ENCODE data around the gene GPSM1. TPM values are rescaled to one million over a fixed set of nuclear protein-coding genes. Genes with fewer than 3 reads are reported as not detected.

The GPSM1 gene
- total RNA-seq, 1 donor from 2014 or later: 11.0 TPM

GRCh38 chr9:136329636-136330405 lies 2.5 kb downstream of the GPSM1 start:
- no peak for DNase-seq (ENCODE audit: low spot score)

GRCh38 chr9:136330406-136330990 lies 3.2 kb downstream of the GPSM1 start:
- DNase-seq (ENCODE audit: low spot score): no peak

- no peak for DNase-seq (ENCODE audit: low spot score)
These were observed 3.7 kb downstream of the GPSM1 start for GRCh38 chr9:136331030-136331429.

GRCh38 chr9:136331556-136332481 lies 4.5 kb downstream of the GPSM1 start:
- no peak for DNase-seq (ENCODE audit: low spot score)

- no peak for DNase-seq (ENCODE audit: low spot score)
These were observed 5.2 kb downstream of the GPSM1 start for GRCh38 chr9:136332482-136332983.

GRCh38 chr9:136333045-136333444 lies 5.7 kb downstream of the GPSM1 start:
- DNase-seq (ENCODE audit: low spot score): no peak

GRCh38 chr9:136333486-136333885 lies 6.1 kb downstream of the GPSM1 start:
- DNase-seq (ENCODE audit: low spot score): no peak

DNA sequence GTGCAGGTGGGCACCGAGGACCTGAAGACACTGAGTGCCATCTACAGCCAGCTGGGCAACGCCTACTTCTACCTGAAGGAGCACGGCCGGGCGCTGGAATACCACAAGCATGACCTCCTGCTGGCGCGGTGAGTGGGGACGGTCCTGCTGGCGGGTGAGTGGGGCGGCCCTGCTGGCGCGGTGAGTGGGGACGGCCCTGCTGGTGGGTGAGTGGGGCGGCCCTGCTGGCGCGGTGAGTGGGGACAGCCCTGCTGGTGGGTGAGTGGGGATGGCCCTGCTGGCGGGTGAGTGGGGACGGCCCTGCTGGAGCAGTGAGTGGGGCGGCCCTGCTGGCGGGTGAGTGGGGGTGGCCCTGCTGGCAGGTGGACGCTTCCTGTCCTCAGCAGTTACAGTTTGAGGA lies 7.2 kb downstream of the GPSM1 start:
- no peak for DNase-seq (ENCODE audit: low spot score)

DNA sequence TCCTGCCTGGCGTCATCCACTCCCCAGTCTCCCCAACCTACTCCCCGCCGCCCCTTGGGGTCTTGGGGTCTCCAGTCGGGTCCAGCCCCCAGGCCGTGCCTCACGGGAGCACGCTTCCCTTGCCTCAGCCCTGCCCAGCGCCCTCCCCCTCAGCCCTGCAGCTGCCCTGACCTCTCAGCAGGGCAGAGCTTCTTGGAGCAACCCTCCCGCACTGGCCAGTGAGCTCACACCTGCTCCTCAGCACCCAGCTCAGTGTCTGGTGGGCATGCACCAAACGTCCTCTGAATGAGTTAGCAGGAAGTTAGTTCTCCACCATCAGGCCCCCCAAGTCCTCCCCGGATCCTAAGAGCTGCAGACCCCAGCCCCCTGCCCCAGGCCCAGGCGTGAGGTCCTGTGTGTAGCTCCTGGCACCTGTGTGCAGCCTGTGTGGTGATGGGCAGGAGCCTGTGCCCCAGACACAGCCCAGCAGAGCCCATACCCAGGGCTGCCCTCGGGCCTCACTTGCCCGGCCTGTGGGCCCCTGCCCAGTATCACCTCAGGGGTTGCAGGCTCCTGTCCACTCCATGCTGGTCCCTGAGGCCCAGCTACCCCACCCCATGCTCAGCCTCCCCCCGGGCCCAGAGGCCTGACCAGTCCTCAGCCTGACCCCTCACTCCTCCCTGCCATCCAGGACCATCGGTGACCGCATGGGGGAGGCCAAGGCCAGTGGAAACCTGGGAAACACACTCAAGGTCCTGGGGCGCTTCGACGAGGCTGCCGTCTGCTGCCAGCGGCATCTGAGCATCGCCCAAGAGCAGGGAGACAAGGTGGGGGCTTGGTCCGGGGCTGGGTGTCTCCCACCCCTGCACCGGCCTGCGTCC lies 8.2 kb downstream of the GPSM1 start:
- DNase-seq (ENCODE audit: low spot score): no peak

- DNase-seq (ENCODE audit: low spot score): no peak
These were observed 9.0 kb downstream of the GPSM1 start for GRCh38 chr9:136336156-136336870.

DNA sequence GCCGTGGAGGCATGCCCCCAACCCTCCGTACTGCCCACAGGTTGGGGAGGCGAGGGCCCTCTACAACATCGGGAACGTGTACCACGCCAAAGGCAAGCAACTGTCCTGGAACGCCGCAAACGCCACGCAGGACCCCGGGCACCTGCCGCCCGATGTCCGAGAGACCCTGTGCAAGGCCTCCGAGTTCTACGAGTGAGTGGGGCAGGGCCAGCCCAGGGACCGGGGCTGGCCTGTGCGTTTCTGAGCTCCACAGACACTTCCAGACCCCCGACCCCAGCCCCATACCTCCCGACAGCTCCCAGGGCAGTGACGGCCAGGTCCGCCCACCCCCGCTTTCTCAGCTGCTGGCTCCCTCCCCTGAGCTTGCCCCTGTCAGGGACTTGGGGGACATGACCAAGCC lies 9.5 kb downstream of the GPSM1 start:
- no peak for DNase-seq (ENCODE audit: low spot score)

DNA sequence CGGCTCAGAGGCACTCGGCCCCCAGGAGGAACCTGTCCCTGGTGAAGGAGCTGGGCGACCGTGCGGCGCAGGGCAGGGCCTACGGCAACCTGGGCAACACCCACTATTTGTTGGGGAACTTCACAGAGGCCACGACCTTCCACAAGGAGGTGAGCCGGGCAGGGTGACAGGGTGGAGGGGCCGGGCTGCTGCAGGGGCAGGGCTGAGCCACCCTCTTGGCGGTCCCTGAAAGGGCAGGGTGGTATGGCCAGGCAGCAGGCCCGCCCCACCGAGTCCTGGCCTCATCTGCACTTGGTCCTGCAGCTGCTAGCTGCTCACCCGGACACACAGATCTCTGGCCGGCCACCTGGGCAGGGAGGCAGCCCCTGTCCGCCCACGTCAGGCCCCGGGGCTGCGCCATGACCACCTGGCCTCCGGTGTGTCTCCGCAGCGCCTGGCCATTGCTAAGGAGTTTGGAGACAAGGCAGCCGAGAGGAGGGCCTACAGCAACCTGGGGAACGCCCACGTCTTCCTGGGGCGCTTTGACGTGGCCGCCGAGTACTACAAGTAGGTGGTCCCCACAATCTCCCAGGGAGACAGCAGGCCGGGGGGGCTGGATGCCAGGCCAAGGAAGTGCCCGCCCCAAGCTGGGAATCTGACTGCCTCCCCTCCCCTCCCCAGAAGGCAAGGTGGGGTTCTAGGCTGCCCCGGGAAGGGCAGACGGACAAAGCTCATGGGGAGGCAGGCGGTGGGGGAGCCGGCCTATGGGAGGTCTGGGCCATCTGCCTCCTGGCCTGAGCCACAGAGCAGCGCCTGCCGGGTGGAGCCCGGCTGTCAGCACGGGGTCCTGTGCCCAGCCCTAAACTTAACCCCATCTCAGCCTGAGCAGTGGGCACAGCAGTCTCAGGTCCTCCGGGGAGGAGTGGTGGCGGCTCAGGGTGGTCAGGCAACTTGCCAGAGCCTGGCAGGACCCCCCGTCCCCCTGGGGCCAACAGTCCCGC lies 10.4 kb downstream of the GPSM1 start:
- DNase-seq (ENCODE audit: low spot score): no peak

- no peak for DNase-seq (ENCODE audit: low spot score)
These were observed 11.2 kb downstream of the GPSM1 start for GRCh38 chr9:136338511-136338910.

- no peak for DNase-seq (ENCODE audit: low spot score)
These were observed 12.0 kb downstream of the GPSM1 start for GRCh38 chr9:136339173-136339957.

- no peak for DNase-seq (ENCODE audit: low spot score)
These were observed 12.6 kb downstream of the GPSM1 start for GRCh38 chr9:136339958-136340310.

DNA sequence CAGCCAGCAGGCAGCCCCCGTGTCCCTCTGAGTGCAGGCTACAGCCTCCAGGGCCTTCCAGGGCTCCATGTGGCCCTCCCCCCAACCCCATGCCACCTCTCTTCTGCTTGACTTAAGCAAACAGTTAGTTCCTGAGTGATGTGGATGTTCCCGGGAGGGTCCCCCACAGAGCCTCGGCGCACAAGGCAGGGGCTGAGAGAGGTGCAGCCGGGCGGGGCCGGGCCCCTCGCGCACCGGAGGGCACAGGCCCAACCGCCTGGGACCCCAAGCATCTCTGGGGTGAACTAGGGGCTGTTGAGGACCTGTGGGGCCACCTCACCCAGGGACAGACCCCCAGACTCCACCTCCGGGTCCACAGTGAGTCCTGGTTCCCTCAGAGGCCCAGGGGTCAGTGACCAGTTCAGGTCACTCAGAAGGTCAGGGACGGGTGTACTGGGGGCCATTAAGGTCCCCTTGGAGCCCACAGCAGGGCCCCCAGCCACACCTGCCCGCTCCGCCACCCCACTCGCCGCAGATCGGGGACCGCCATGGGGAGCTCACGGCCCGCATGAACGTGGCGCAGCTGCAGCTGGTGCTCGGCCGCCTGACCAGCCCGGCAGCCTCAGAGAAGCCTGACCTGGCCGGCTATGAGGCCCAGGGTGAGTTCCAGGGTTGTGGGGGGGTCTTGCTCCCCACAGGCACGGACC lies 13.2 kb downstream of the GPSM1 start:
- DNase-seq (ENCODE audit: low spot score): no peak

- no peak for DNase-seq (ENCODE audit: low spot score)
These were observed 13.8 kb downstream of the GPSM1 start for GRCh38 chr9:136341042-136341655.

Data from mesenteric fat pad (tissue), 1 donor.